Nephron progenitor cell (in vitro differentiated cells): ENCODE results near the gene PGAP6.

ENCODE experiments used
- DNase-seq: peaks from one replicate; pipeline ENCODE4 v3.0.0; 2021
- H3K27ac Mint-ChIP-seq: 2 replicates; pipeline ENCODE4 v1.8.0; 2021; ENCODE audit warnings: mild to moderate bottlenecking, moderate library complexity, mixed read lengths
- H3K27me3 Mint-ChIP-seq: 2 replicates; pipeline ENCODE4 v1.8.0; 2021; ENCODE audit warnings: mild to moderate bottlenecking, low read depth, mixed read lengths; ENCODE audit not compliant: poor library complexity
- H3K36me3 Mint-ChIP-seq: 2 replicates; pipeline ENCODE4 v1.8.0; 2021; ENCODE audit warnings: low read depth, mixed read lengths
- H3K4me1 Mint-ChIP-seq: 2 replicates; pipeline ENCODE4 v1.8.0; 2021; ENCODE audit warnings: mixed read lengths
- H3K4me3 Mint-ChIP-seq: 2 replicates; pipeline ENCODE4 v1.8.0; 2021; ENCODE audit warnings: mild to moderate bottlenecking, moderate library complexity, mixed read lengths
- H3K9me3 Mint-ChIP-seq: 2 replicates; pipeline ENCODE4 v1.8.0; 2021; ENCODE audit warnings: mild to moderate bottlenecking, moderate library complexity, mixed read lengths
- CTCF ChIP-seq: fragments of 200-600 bp; sonication (generic); IDR thresholded peaks from 2 replicates; pipeline ENCODE4 v1.5.0; 2021; ENCODE audit warnings: antibody characterized with exemption

The PGAP6 gene

GRCh38 chr16:321532-321931 lies 60.2 kb downstream of the PGAP6 start:
- TF ChIP-seq CTCF, result no peak
- Mint-ChIP-seq H3K27me3 (peaks cover 4% of the 10 kb centered on the region), H3K9me3 (no peaks in the 10 kb centered on the region), H3K36me3 (peaks cover 13% of the 10 kb centered on the region), H3K4me1 (peaks cover 29% of the 10 kb centered on the region), H3K4me3 (no peak overlapping the region), H3K27ac (peak overlapping the region; percentile 68)
- no peak for DNase-seq
